Left cardiac atrium (tissue), 4 donors: ENCODE data around the gene GRB10. TPM values are rescaled to one million over a fixed set of nuclear protein-coding genes. Genes with fewer than 3 reads are reported as not detected.
A peak's percentile ranks its signal among the peaks of the same experiment; 100 is the strongest.

Experiments used
- ATAC-seq, 2 donors: fragments of 200-7000 bp; cut with Tn5 transposase; one replicate each; pipeline ENCODE4 v1.9.1; 2020; ENCODE audit warnings: mild to moderate bottlenecking in 2 of 2, moderate library complexity in 2 of 2
- DNase-seq: peaks from one replicate; pipeline ENCODE4 v3.0.0-alpha.2; 2020
- intact Hi-C, 2 donors: fragments of 100-400 bp; cut with DNase I; formaldehyde crosslinking; loops; one replicate each; pipeline versions ENCODE4 v1.14.1 to v1.15.1; 2022 to 2023
- total RNA-seq, 2 donors: library from RNA; stranded (reverse); fragmentation: NEBNext Ultra II Directional; extraction: Animal tissue kit (Norgen Biotek cat#: 25700); gene quantifications; one replicate each; pipeline ENCODE4 v1.2.1, GENCODE V29; 2021
- donor health status: DM: no; HTN: yes; CAD: no.
- donor health status: DM: no; HTN: yes; CAD: no; lungs with severe emphysema.
- donor health status: DM: yes; HTN: yes; CAD: no.
- donor health status: Dilated cardiomyopathy.

The GRB10 gene
- total RNA-seq, 2 donors from 2014 or later, result 39.9 to 45.6 TPM

- intact Hi-C loops, result no loop called here
- DNase-seq, result no peak
- ATAC-seq, result no peak
Measured at GRCh38 chr7:50806143-50806542, 23.4 kb upstream of the GRB10 start.

- DNase-seq (no peak), ATAC-seq (no peak)
- intact Hi-C loops, result no loop called here
Measured at GRCh38 chr7:50805447-50806125, 22.9 kb upstream of the GRB10 start.

- ATAC-seq (no peak), DNase-seq (no peak)
- intact Hi-C loops, result no loop called here
Measured at GRCh38 chr7:50803359-50804337, 21.0 kb upstream of the GRB10 start.

GRCh38 chr7:50801907-50802306 is 19.2 kb upstream of the GRB10 start:
- intact Hi-C loops, result no loop called here
- ATAC-seq, result no peak
- DNase-seq, result no peak

GRCh38 chr7:50799873-50800272 is 17.2 kb upstream of the GRB10 start:
- DNase-seq (no peak), ATAC-seq (no peak)
- intact Hi-C loops, result loop anchor here in 1 of 2 donors (10.0 kb wide), 2 partner anchors 265 to 335 kb away; no protein-coding TSS in a partner anchor

GRCh38 chr7:50798126-50798525 is 15.4 kb upstream of the GRB10 start:
- DNase-seq, result no peak
- ATAC-seq, result no peak
- intact Hi-C loops, result loop anchor here in 1 of 2 donors (10.0 kb wide), 2 partner anchors 267 to 337 kb away; no protein-coding TSS in a partner anchor

- no peak for DNase-seq
- no peak for ATAC-seq
- intact Hi-C loops, result loop anchor here in 1 of 2 donors (10.0 kb wide), 2 partner anchors 269 to 339 kb away; no protein-coding TSS in a partner anchor
Measured at GRCh38 chr7:50795831-50796230, 13.1 kb upstream of the GRB10 start.

- ATAC-seq (no peak), DNase-seq (no peak)
- intact Hi-C loops, result loop anchor here in 1 of 2 donors (10.0 kb wide), 2 partner anchors 270 to 340 kb away; no protein-coding TSS in a partner anchor
Measured at GRCh38 chr7:50795253-50795652, 12.6 kb upstream of the GRB10 start.

GRCh38 chr7:50793947-50794570 is 11.4 kb upstream of the GRB10 start:
- ATAC-seq (peak; percentile 2 to 3), DNase-seq (no peak)
- intact Hi-C loops, result loop anchor here (5.0 to 10.0 kb wide), 4 partner anchors 271 to 348 kb away; no protein-coding TSS in a partner anchor

- peak; percentile 89 to 90 for ATAC-seq
- intact Hi-C loops, result loop anchor here (5.0 to 10.0 kb wide), 4 partner anchors 271 to 349 kb away; no protein-coding TSS in a partner anchor
- DNase-seq, result peak; percentile 84
Measured at GRCh38 chr7:50793120-50793946, 10.6 kb upstream of the GRB10 start.

GRCh38 chr7:50792342-50793119 is 9.8 kb upstream of the GRB10 start:
- intact Hi-C loops, result loop anchor here (5.0 to 10.0 kb wide), 4 partner anchors 272 to 350 kb away; no protein-coding TSS in a partner anchor
- DNase-seq (peak; percentile 61), ATAC-seq (peak; percentile 18 to 41)

- intact Hi-C loops, result loop anchor here (5.0 to 10.0 kb wide), 4 partner anchors 273 to 350 kb away; no protein-coding TSS in a partner anchor
- no peak for ATAC-seq
- no peak for DNase-seq
Measured at GRCh38 chr7:50791938-50792341, 9.2 kb upstream of the GRB10 start.

GRCh38 chr7:50791363-50791937 is 8.8 kb upstream of the GRB10 start:
- DNase-seq (no peak), ATAC-seq (no peak)
- intact Hi-C loops, result loop anchor here (5.0 to 10.0 kb wide), 4 partner anchors 273 to 351 kb away; no protein-coding TSS in a partner anchor

- intact Hi-C loops, result loop anchor here (5.0 to 10.0 kb wide), 4 partner anchors 274 to 352 kb away; no protein-coding TSS in a partner anchor
Measured at GRCh38 chr7:50790381-50790780, 7.7 kb upstream of the GRB10 start.

GRCh38 chr7:50788382-50788781 is 5.7 kb upstream of the GRB10 start:
- intact Hi-C loops, result no loop called here
- no peak for DNase-seq
- no peak for ATAC-seq

More at GRCh38 chr7:50790381-50790780, 7.7 kb upstream of the GRB10 start:
- ATAC-seq (no peak), DNase-seq (no peak)

GRCh38 chr7:50787825-50788224 is 5.1 kb upstream of the GRB10 start:
- DNase-seq (no peak), ATAC-seq (no peak)
- intact Hi-C loops, result no loop called here

GRCh38 chr7:50785346-50785745 is 2.6 kb upstream of the GRB10 start:
- ATAC-seq (no peak), DNase-seq (no peak)
- intact Hi-C loops, result no loop called here
